ENCODE results near the gene UNC13A.

The UNC13A gene

DNA sequence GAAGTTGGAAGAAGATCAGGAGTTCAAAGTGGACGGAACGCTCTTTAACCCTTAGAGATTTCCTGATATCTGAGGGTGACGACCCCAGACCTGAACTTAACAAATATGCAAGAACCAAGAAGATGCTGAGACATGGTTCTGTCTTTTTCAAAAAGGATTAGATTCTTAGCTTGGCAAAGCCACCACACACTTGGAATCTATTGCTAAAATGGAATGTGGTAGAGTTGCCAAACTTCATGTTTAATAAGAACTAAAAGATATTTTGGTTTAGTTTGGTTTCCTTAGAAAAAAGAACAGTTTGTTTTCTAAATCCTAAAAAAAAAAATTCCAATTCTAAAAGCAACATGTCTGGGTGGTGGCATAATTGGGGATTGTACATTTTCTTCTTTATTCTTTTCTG, 29.5 kb downstream of the UNC13A start:
- no peak for ATAC-seq (ENCODE audit: insufficient read depth, low read depth)
- Histone ChIP-seq H3K27ac (ENCODE audit: low read length) (no peak overlapping the region), H3K4me3 (ENCODE audit: low read depth in 1 of 2, low read length in 2 of 2) (no peak overlapping the region), H4K20me1 (ENCODE audit: insufficient read depth, low read length) (no peaks in the 10 kb centered on the region), H3K9ac (ENCODE audit: low read depth, low read length) (no peak overlapping the region), H3K9me3 (ENCODE audit: insufficient read depth, low read length, severe bottlenecking) (no peaks in the 10 kb centered on the region), H3K27me3 (ENCODE audit: insufficient read depth, low read length, poor library complexity) (no peaks in the 10 kb centered on the region), H3K4me1 (ENCODE audit: insufficient read depth, low read length) (no peaks in the 10 kb centered on the region), H2AFZ (ENCODE audit: low read depth, low read length) (no peak overlapping the region), H3K4me2 (ENCODE audit: insufficient read depth, low read length) (no peak overlapping the region), H3K36me3 (ENCODE audit: insufficient read depth, low read length) (no peaks in the 10 kb centered on the region), H3K79me2 (ENCODE audit: insufficient read depth, low read length) (no peaks in the 10 kb centered on the region)
- TF ChIP-seq, protein P1, sequence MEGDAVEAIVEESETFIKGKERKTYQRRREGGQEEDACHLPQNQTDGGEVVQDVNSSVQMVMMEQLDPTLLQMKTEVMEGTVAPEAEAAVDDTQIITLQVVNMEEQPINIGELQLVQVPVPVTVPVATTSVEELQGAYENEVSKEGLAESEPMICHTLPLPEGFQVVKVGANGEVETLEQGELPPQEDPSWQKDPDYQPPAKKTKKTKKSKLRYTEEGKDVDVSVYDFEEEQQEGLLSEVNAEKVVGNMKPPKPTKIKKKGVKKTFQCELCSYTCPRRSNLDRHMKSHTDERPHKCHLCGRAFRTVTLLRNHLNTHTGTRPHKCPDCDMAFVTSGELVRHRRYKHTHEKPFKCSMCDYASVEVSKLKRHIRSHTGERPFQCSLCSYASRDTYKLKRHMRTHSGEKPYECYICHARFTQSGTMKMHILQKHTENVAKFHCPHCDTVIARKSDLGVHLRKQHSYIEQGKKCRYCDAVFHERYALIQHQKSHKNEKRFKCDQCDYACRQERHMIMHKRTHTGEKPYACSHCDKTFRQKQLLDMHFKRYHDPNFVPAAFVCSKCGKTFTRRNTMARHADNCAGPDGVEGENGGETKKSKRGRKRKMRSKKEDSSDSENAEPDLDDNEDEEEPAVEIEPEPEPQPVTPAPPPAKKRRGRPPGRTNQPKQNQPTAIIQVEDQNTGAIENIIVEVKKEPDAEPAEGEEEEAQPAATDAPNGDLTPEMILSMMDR (IDR thresholded peaks at IDR 0.05; ENCODE audit: borderline replicate concordance, extremely low read depth, low read length, poor library complexity, severe bottlenecking): no peak
- TF ChIP-seq EZH2 (IDR thresholded peaks at IDR 0.05; ENCODE audit: borderline replicate concordance, low read depth, low read length, severe bottlenecking): no peak
- DNase-seq: no peak

GRCh38 chr19:17658240-17658639, 29.9 kb downstream of the UNC13A start:
- Histone ChIP-seq H3K4me2 (ENCODE audit: insufficient read depth, low read length) (no peak overlapping the region), H3K27me3 (ENCODE audit: insufficient read depth, low read length, poor library complexity) (no peaks in the 10 kb centered on the region), H3K79me2 (ENCODE audit: insufficient read depth, low read length) (no peaks in the 10 kb centered on the region), H2AFZ (ENCODE audit: low read depth, low read length) (no peak overlapping the region), H3K9me3 (ENCODE audit: insufficient read depth, low read length, severe bottlenecking) (no peaks in the 10 kb centered on the region), H3K27ac (ENCODE audit: low read length) (no peak overlapping the region), H3K4me3 (ENCODE audit: low read depth in 1 of 2, low read length in 2 of 2) (no peak overlapping the region), H3K36me3 (ENCODE audit: insufficient read depth, low read length) (no peaks in the 10 kb centered on the region), H4K20me1 (ENCODE audit: insufficient read depth, low read length) (no peaks in the 10 kb centered on the region), H3K4me1 (ENCODE audit: insufficient read depth, low read length) (no peaks in the 10 kb centered on the region), H3K9ac (ENCODE audit: low read depth, low read length) (no peak overlapping the region)
- DNase-seq (no peak), ATAC-seq (ENCODE audit: insufficient read depth, low read depth) (no peak)
- TF ChIP-seq EZH2 (IDR thresholded peaks at IDR 0.05; ENCODE audit: borderline replicate concordance, low read depth, low read length, severe bottlenecking): no peak
- TF ChIP-seq, protein P1 (IDR thresholded peaks at IDR 0.05; ENCODE audit: borderline replicate concordance, extremely low read depth, low read length, poor library complexity, severe bottlenecking): no peak

GRCh38 chr19:17656970-17657369, 31.2 kb downstream of the UNC13A start:
- H3K27me3 ChIP-seq (ENCODE audit: insufficient read depth, low read length, poor library complexity): no peaks in the 10 kb centered on the region

More at GRCh38 chr19:17656970-17657369, 31.2 kb downstream of the UNC13A start:
- Histone ChIP-seq H3K79me2 (ENCODE audit: insufficient read depth, low read length) (no peaks in the 10 kb centered on the region), H3K9me3 (ENCODE audit: insufficient read depth, low read length, severe bottlenecking) (no peaks in the 10 kb centered on the region), H3K9ac (ENCODE audit: low read depth, low read length) (no peak overlapping the region), H3K27ac (ENCODE audit: low read length) (no peak overlapping the region), H3K36me3 (ENCODE audit: insufficient read depth, low read length) (no peaks in the 10 kb centered on the region), H2AFZ (ENCODE audit: low read depth, low read length) (no peak overlapping the region), H3K4me3 (ENCODE audit: low read depth in 1 of 2, low read length in 2 of 2) (no peak overlapping the region), H3K4me2 (ENCODE audit: insufficient read depth, low read length) (no peak overlapping the region), H4K20me1 (ENCODE audit: insufficient read depth, low read length) (no peaks in the 10 kb centered on the region), H3K4me1 (ENCODE audit: insufficient read depth, low read length) (no peaks in the 10 kb centered on the region)
- no peak for TF ChIP-seq EZH2 (IDR thresholded peaks at IDR 0.05; ENCODE audit: borderline replicate concordance, low read depth, low read length, severe bottlenecking)
- TF ChIP-seq, protein P1 (IDR thresholded peaks at IDR 0.05; ENCODE audit: borderline replicate concordance, extremely low read depth, low read length, poor library complexity, severe bottlenecking): no peak
- ATAC-seq (ENCODE audit: insufficient read depth, low read depth) (no peak), DNase-seq (no peak)
